Esophagus (tissue), 2 donors: Measurements from ENCODE around the gene FOXN3. TPM values are rescaled to one million over a fixed set of nuclear protein-coding genes. Genes with fewer than 3 reads are reported as not detected.

ENCODE experiments used
- H3K27ac ChIP-seq, 2 donors: one replicate each; pipeline ENCODE4 v1.5.1; 2013; ENCODE audit warnings: low read depth in 2 of 2, mild to moderate bottlenecking in 2 of 2, inconsistent platforms in 1 of 2, low read length in 1 of 2, moderate library complexity in 1 of 2
- H3K27me3 ChIP-seq, 2 donors: one replicate each; pipeline ENCODE4 v1.6.1; 2013; ENCODE audit warnings: low read length in 2 of 2, control low read depth in 1 of 2, mild to moderate bottlenecking in 1 of 2; ENCODE audit not compliant: insufficient read depth in 2 of 2, control insufficient read depth in 1 of 2
- H3K36me3 ChIP-seq, 2 donors: one replicate each; pipeline ENCODE4 v1.6.1; 2013; ENCODE audit warnings: low read length in 1 of 2; ENCODE audit not compliant: control insufficient read depth in 2 of 2, insufficient read depth in 2 of 2
- H3K4me1 ChIP-seq, 2 donors: one replicate each; pipeline ENCODE4 v1.6.1; 2013; ENCODE audit warnings: low read length in 1 of 2; ENCODE audit not compliant: control insufficient read depth in 2 of 2, insufficient read depth in 2 of 2
- H3K4me3 ChIP-seq, 2 donors: one replicate each; pipeline ENCODE4 v1.5.1; 2013; ENCODE audit warnings: low read length in 2 of 2, mild to moderate bottlenecking in 2 of 2, low read depth in 1 of 2, moderate library complexity in 1 of 2
- H3K9me3 ChIP-seq, 2 donors: one replicate each; pipeline ENCODE4 v1.6.1; 2013; ENCODE audit warnings: mild to moderate bottlenecking in 2 of 2, low read depth in 1 of 2, low read length in 1 of 2, moderate library complexity in 1 of 2; ENCODE audit not compliant: control insufficient read depth in 2 of 2, insufficient read depth in 1 of 2
- WGBS, 2 donors: extraction: QIAGEN DNeasy Blood & Tissue Kit; methylation state at CpG; one replicate each; pipeline ENCODE4 v1.1.7; 2013; 5-methylcytosine and 5-hydroxymethylcytosine counted together
- polyA plus RNA-seq, 2 donors: library from polyadenylated mRNA; stranded (reverse); fragments of 200-250 nt; gene quantifications; one replicate each; pipeline ENCODE4 v1.2.3, GENCODE V29; 2013
- donor health status: healthy with polysubstance abuse.
- donor health status: Bipolar disorder and iron deficiency.

The FOXN3 gene
- polyA plus RNA-seq, 2 donors = 10.3 to 14.1 TPM

GRCh38 chr14:89319687-89320086, 97.3 kb downstream of the FOXN3 start:
- WGBS, 2 donors = 97 to 98% methylated on average over 4 of the region's 4 CpGs
- Histone ChIP-seq H3K9me3 (no peaks in the 10 kb centered on the region), H3K36me3 (peaks cover under 1 to 5% of the 10 kb centered on the region in 2 donors), H3K27me3 (no peaks in the 10 kb centered on the region), H3K4me3 (no peak overlapping the region), H3K27ac (no peak overlapping the region), H3K4me1 (no peaks in the 10 kb centered on the region)

GRCh38 chr14:89317051-89317691, 99.9 kb downstream of the FOXN3 start:
- H3K36me3 ChIP-seq = peaks cover 0 to 5% of the 10 kb centered on the region in 2 donors
- H3K4me3 ChIP-seq = no peak overlapping the region
- H3K4me1 ChIP-seq = no peaks in the 10 kb centered on the region
- H3K9me3 ChIP-seq = no peaks in the 10 kb centered on the region
- WGBS, 2 donors = 91 to 92% methylated on average over 4 of the region's 4 CpGs
- H3K27ac ChIP-seq = no peak overlapping the region
- no peaks in the 10 kb centered on the region for H3K27me3 ChIP-seq

GRCh38 chr14:89315493-89316470, 101.3 kb downstream of the FOXN3 start:
- Histone ChIP-seq H3K9me3 (no peaks in the 10 kb centered on the region), H3K27ac (no peak overlapping the region), H3K36me3 (peaks cover 0 to 5% of the 10 kb centered on the region in 2 donors), H3K27me3 (no peaks in the 10 kb centered on the region), H3K4me3 (no peak overlapping the region), H3K4me1 (no peaks in the 10 kb centered on the region)
- WGBS, 2 donors = 88 to 92% methylated on average over 10 of the region's 10 CpGs

GRCh38 chr14:89314274-89314673, 102.8 kb downstream of the FOXN3 start:
- Histone ChIP-seq H3K27ac (no peak overlapping the region), H3K27me3 (no peaks in the 10 kb centered on the region), H3K9me3 (no peaks in the 10 kb centered on the region), H3K36me3 (peaks cover 0 to 3% of the 10 kb centered on the region in 2 donors), H3K4me3 (no peak overlapping the region), H3K4me1 (no peaks in the 10 kb centered on the region)
- WGBS, 2 donors = 98 to 99% methylated on average over 2 of the region's 2 CpGs

- Histone ChIP-seq H3K27me3 (no peaks in the 10 kb centered on the region), H3K9me3 (no peaks in the 10 kb centered on the region), H3K27ac (no peak overlapping the region), H3K36me3 (peaks cover 0 to 1% of the 10 kb centered on the region in 2 donors), H3K4me3 (no peak overlapping the region), H3K4me1 (no peaks in the 10 kb centered on the region)
- WGBS, 2 donors = 96 to 99% methylated on average over 5 of the region's 5 CpGs
Observed at GRCh38 chr14:89312932-89313331, 104.1 kb downstream of the FOXN3 start.

GRCh38 chr14:89310211-89310610, 106.8 kb downstream of the FOXN3 start:
- 93 to 97% methylated on average over 9 of the region's 9 CpGs for WGBS, 2 donors
- H3K27ac ChIP-seq = no peak overlapping the region
- H3K4me1 ChIP-seq = no peaks in the 10 kb centered on the region
- H3K27me3 ChIP-seq = no peaks in the 10 kb centered on the region
- H3K36me3 ChIP-seq = no peaks in the 10 kb centered on the region
- H3K4me3 ChIP-seq = no peak overlapping the region
- H3K9me3 ChIP-seq = no peaks in the 10 kb centered on the region

- no peak overlapping the region for H3K4me3 ChIP-seq
- H3K9me3 ChIP-seq = no peaks in the 10 kb centered on the region
- no peak overlapping the region for H3K27ac ChIP-seq
- WGBS, 2 donors = 89 to 95% methylated on average over 11 of the region's 11 CpGs
- no peaks in the 10 kb centered on the region for H3K27me3 ChIP-seq
- no peaks in the 10 kb centered on the region for H3K4me1 ChIP-seq
- H3K36me3 ChIP-seq = no peaks in the 10 kb centered on the region
Observed at GRCh38 chr14:89309670-89310177, 107.3 kb downstream of the FOXN3 start.

- WGBS, 2 donors = 90 to 91% methylated on average over 10 of the region's 10 CpGs
- Histone ChIP-seq H3K4me1 (peaks cover 0 to 2% of the 10 kb centered on the region in 2 donors), H3K27me3 (no peaks in the 10 kb centered on the region), H3K27ac (no peak overlapping the region), H3K36me3 (no peaks in the 10 kb centered on the region), H3K9me3 (no peaks in the 10 kb centered on the region), H3K4me3 (no peak overlapping the region)
Observed at GRCh38 chr14:89308232-89308959, 108.6 kb downstream of the FOXN3 start.

- Histone ChIP-seq H3K4me3 (no peak overlapping the region), H3K27me3 (no peaks in the 10 kb centered on the region), H3K27ac (no peak overlapping the region), H3K4me1 (peaks cover 0 to 3% of the 10 kb centered on the region in 2 donors), H3K9me3 (no peaks in the 10 kb centered on the region), H3K36me3 (no peaks in the 10 kb centered on the region)
- 85 to 90% methylated on average over 8 of the region's 8 CpGs for WGBS, 2 donors
Observed at GRCh38 chr14:89307409-89307808, 109.6 kb downstream of the FOXN3 start.
